ENCODE measurements around the gene TNFRSF25.

GRCh38 chr1:6471970-6472368 lies 6.0 kb upstream of the TNFRSF25 start:
- no peak for TF ChIP-seq POLR2A (IDR thresholded peaks at IDR 0.05; ENCODE audit: low read depth, low read length)
- TF ChIP-seq TAF1 (IDR thresholded peaks at IDR 0.05; ENCODE audit: borderline replicate concordance, low read depth, low read length), result no peak
